Activated CD8-positive, alpha-beta memory T cell treated with anti-CD3 and anti-CD28 coated beads for 24 hours (primary cell): ENCODE measurements around the gene SLC1A1.

ENCODE experiments used
- DNase-seq: peaks from one replicate; pipeline ENCODE4 v3.0.0-alpha.2; 2020

SLC1A1 gene

GRCh38 chr9:4547016-4547415, 56.7 kb downstream of the SLC1A1 start:
- no peak for DNase-seq

GRCh38 chr9:4548811-4549725, 58.8 kb downstream of the SLC1A1 start:
- no peak for DNase-seq

- DNase-seq = no peak
Measured at GRCh38 chr9:4549751-4550295, 59.6 kb downstream of the SLC1A1 start.

- DNase-seq = no peak
Measured at GRCh38 chr9:4550777-4551484, 60.7 kb downstream of the SLC1A1 start.

- no peak for DNase-seq
Measured at GRCh38 chr9:4553951-4554381, 63.7 kb downstream of the SLC1A1 start.

GRCh38 chr9:4555236-4555635, 65.0 kb downstream of the SLC1A1 start:
- DNase-seq = no peak

GRCh38 chr9:4558371-4558998, 68.2 kb downstream of the SLC1A1 start:
- no peak for DNase-seq

GRCh38 chr9:4559261-4560182, 69.3 kb downstream of the SLC1A1 start:
- no peak for DNase-seq

- DNase-seq = no peak
Measured at GRCh38 chr9:4563105-4563504, 72.8 kb downstream of the SLC1A1 start.

- no peak for DNase-seq
Measured at GRCh38 chr9:4566806-4567205, 76.5 kb downstream of the SLC1A1 start.

GRCh38 chr9:4567601-4568000, 77.3 kb downstream of the SLC1A1 start:
- no peak for DNase-seq

GRCh38 chr9:4569101-4569500, 78.8 kb downstream of the SLC1A1 start:
- no peak for DNase-seq

GRCh38 chr9:4572184-4572826, 82.0 kb downstream of the SLC1A1 start:
- DNase-seq = no peak

GRCh38 chr9:4573176-4573575, 82.9 kb downstream of the SLC1A1 start:
- DNase-seq = no peak

- DNase-seq = no peak
Measured at GRCh38 chr9:4573634-4574389, 83.5 kb downstream of the SLC1A1 start.

GRCh38 chr9:4574657-4575243, 84.5 kb downstream of the SLC1A1 start:
- DNase-seq = no peak

GRCh38 chr9:4575997-4576396, 85.7 kb downstream of the SLC1A1 start:
- DNase-seq = no peak

- no peak for DNase-seq
Measured at GRCh38 chr9:4576448-4576847, 86.2 kb downstream of the SLC1A1 start.

GRCh38 chr9:4579001-4579400, 88.7 kb downstream of the SLC1A1 start:
- no peak for DNase-seq

- no peak for DNase-seq
Measured at GRCh38 chr9:4581035-4581760, 90.9 kb downstream of the SLC1A1 start.
